Measurements from ENCODE around the gene SOX6. TPM values are rescaled to one million over a fixed set of nuclear protein-coding genes. Genes with fewer than 3 reads are reported as not detected.

The SOX6 gene
- total RNA-seq, 1 donor from 2014 or later = 13.2 TPM

DNA sequence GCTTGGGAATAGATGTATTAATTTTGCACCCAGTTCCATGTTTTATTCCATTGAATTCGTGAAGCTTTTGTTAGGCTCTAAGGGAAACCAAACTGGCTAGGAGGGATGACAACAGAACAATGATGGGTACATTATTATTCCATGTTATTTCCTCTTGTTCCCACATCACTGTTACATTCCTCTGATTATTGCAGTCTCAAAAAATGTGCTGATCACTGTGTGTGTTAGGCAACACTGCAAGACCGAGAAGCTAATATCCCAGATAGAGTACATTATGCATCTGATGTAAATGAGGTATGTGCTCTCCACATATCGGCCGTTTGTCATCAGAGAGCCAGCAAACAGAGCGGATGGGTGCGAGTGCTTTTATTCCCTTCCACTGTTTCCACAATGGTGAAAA lies 327.9 kb downstream of the SOX6 start:
- Histone ChIP-seq H3K4me2 (ENCODE audit: low read length) (no peak overlapping the region), H3K4me3 (ENCODE audit: insufficient read depth, low read depth, low read length) (no peak overlapping the region), H3K27me3 (ENCODE audit: insufficient read depth, low read length) (no peaks in the 10 kb centered on the region), H3K27ac (ENCODE audit: low read depth, low read length) (no peak overlapping the region), H3K4me1 (ENCODE audit: insufficient read depth, low read length) (no peaks in the 10 kb centered on the region), H3K9me3 (ENCODE audit: insufficient read depth, low read depth, low read length) (no peaks in the 10 kb centered on the region), H3K79me2 (ENCODE audit: insufficient read depth, low read length) (no peaks in the 10 kb centered on the region), H4K20me1 (ENCODE audit: insufficient read depth, low read length) (no peaks in the 10 kb centered on the region), H3K36me3 (ENCODE audit: insufficient read depth, low read length) (no peaks in the 10 kb centered on the region), H2AFZ (ENCODE audit: low read depth, low read length) (no peak overlapping the region), H3K9ac (ENCODE audit: low read length) (no peak overlapping the region)
- peak; percentile 30 for DNase-seq (ENCODE audit: low read depth)
- H3K27me3 Mint-ChIP-seq (ENCODE audit: low read depth, unreplicated experiment) = no peaks in the 10 kb centered on the region
- no peak for FAIRE-seq
- TF ChIP-seq CTCF (IDR thresholded peaks at IDR 0.05; ENCODE audit: insufficient read depth, low read depth, low read length) (no peak), EZH2 (IDR thresholded peaks at IDR 0.05; ENCODE audit: insufficient read depth, low read length) (no peak)
- H3K27ac Mint-ChIP-seq (ENCODE audit: unreplicated experiment) = no peak overlapping the region
- no peaks in the 10 kb centered on the region for H3K9me3 Mint-ChIP-seq (ENCODE audit: unreplicated experiment)
- H3K4me3 Mint-ChIP-seq (ENCODE audit: unreplicated experiment) = no peak overlapping the region
- peaks cover 18% of the 10 kb centered on the region for H3K4me1 Mint-ChIP-seq (ENCODE audit: low read depth, unreplicated experiment)
- no peaks in the 10 kb centered on the region for H3K36me3 Mint-ChIP-seq (ENCODE audit: low read depth, unreplicated experiment)

DNA sequence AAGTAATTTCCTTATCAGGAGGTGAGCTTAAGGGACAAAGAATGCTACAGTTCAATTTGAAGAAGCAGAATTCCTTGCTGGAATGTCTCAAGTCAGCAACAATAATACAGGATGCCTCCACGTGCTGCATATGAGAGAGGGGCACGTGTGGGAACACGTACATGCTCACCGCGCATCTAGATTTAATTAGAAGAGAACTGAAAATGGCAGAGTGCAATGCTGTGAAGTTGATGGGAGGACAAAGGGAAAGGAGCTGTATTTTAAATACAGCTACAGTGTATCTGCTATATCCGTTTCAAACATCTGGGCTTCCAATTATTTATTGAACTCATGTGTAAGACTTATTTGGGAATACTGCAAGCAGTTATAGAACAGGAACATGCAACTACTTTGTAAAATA lies 328.7 kb downstream of the SOX6 start:
- H3K27ac Mint-ChIP-seq (ENCODE audit: unreplicated experiment) = peak overlapping the region; percentile 83
- no peak for FAIRE-seq

More for the DNA sequence above, 328.7 kb downstream of the SOX6 start:
- Histone ChIP-seq H3K4me1 (ENCODE audit: insufficient read depth, low read length) (no peaks in the 10 kb centered on the region), H3K4me3 (ENCODE audit: insufficient read depth, low read depth, low read length) (no peak overlapping the region), H3K27ac (ENCODE audit: low read depth, low read length) (no peak overlapping the region), H3K9me3 (ENCODE audit: insufficient read depth, low read depth, low read length) (no peaks in the 10 kb centered on the region), H3K9ac (ENCODE audit: low read length) (no peak overlapping the region), H3K36me3 (ENCODE audit: insufficient read depth, low read length) (no peaks in the 10 kb centered on the region), H2AFZ (ENCODE audit: low read depth, low read length) (no peak overlapping the region), H4K20me1 (ENCODE audit: insufficient read depth, low read length) (no peaks in the 10 kb centered on the region), H3K4me2 (ENCODE audit: low read length) (no peak overlapping the region), H3K27me3 (ENCODE audit: insufficient read depth, low read length) (no peaks in the 10 kb centered on the region), H3K79me2 (ENCODE audit: insufficient read depth, low read length) (no peaks in the 10 kb centered on the region)
- no peak for DNase-seq (ENCODE audit: low read depth)
- TF ChIP-seq CTCF (IDR thresholded peaks at IDR 0.05; ENCODE audit: insufficient read depth, low read depth, low read length) (no peak), EZH2 (IDR thresholded peaks at IDR 0.05; ENCODE audit: insufficient read depth, low read length) (no peak)
- Mint-ChIP-seq H3K4me3 (ENCODE audit: unreplicated experiment) (no peak overlapping the region), H3K36me3 (ENCODE audit: low read depth, unreplicated experiment) (no peaks in the 10 kb centered on the region), H3K4me1 (ENCODE audit: low read depth, unreplicated experiment) (peaks cover 18% of the 10 kb centered on the region), H3K9me3 (ENCODE audit: unreplicated experiment) (no peaks in the 10 kb centered on the region), H3K27me3 (ENCODE audit: low read depth, unreplicated experiment) (no peaks in the 10 kb centered on the region)

Data from astrocyte (in vitro differentiated cells and primary cell).